ENCODE results near the gene TRAP1.

DNA sequence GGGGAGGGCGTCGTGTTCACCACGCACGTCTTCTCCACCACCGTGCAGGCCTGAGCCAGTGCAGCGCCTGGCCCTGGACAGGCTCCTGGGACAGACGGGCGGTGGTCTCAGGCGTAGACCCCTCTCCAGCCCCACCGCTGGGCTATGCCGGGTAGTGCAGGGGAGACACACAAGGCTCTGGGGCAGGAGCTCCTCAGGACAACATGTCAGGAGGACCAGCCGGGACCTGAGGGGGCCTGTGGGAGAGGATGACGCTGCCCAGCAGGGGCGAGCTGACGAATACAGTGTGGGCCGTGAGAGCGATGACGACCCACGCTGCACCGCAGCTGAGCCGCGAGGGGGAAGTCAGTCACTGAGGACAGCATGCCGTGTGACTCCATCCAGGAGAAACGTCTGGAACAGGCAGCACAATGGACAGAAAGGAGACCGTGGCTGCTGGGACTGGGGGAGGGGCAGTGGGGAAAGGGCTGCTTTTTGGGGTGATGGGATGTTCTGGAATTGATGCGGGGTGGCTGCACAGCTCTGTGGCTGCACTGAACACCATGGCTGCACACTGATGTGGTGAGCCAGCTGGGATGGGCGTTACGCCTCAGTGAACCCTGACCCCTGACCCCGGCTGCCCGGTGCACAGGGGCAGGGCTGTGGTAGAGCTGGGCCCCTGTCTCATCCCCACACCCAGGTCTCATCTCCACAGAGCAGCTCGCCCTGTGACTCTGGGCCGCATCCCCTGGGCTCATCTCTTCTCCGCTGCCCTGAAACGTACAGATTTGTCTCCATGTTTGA, 42.6 kb downstream of the TRAP1 start:
- TF ChIP-seq, protein P1, sequence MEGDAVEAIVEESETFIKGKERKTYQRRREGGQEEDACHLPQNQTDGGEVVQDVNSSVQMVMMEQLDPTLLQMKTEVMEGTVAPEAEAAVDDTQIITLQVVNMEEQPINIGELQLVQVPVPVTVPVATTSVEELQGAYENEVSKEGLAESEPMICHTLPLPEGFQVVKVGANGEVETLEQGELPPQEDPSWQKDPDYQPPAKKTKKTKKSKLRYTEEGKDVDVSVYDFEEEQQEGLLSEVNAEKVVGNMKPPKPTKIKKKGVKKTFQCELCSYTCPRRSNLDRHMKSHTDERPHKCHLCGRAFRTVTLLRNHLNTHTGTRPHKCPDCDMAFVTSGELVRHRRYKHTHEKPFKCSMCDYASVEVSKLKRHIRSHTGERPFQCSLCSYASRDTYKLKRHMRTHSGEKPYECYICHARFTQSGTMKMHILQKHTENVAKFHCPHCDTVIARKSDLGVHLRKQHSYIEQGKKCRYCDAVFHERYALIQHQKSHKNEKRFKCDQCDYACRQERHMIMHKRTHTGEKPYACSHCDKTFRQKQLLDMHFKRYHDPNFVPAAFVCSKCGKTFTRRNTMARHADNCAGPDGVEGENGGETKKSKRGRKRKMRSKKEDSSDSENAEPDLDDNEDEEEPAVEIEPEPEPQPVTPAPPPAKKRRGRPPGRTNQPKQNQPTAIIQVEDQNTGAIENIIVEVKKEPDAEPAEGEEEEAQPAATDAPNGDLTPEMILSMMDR (IDR thresholded peaks at IDR 0.05): no peak
- TF ChIP-seq POLR2AphosphoS5 (IDR thresholded peaks at IDR 0.05) (no peak), POLR2A (IDR thresholded peaks at IDR 0.05) (no peak)

Data from stomach (tissue), 4 donors.